HCT116 (cell line): Measurements from ENCODE around the gene TAS2R41. TPM values are rescaled to one million over a fixed set of nuclear protein-coding genes. Genes with fewer than 3 reads are reported as not detected.

Experiments used
- ATAC-seq: fragments of 200-7000 bp; cut with Tn5 transposase; 2 replicates; pipeline ENCODE4 v1.9.1; 2020; ENCODE audit warnings: mild to moderate bottlenecking, moderate library complexity
- BruUV-seq: library from RNA; stranded (reverse); fragments of 400-500 nt; replicated peaks from 2 replicates; lab custom pipeline; 2021; lab: Mats Ljungman, UMichigan
- CTCF ChIA-PET: fragments of 300-600 bp; sonication (Branson Sonifier 250); formaldehyde crosslinking; loops from one replicate; lab custom pipeline; 2021; ENCODE audit warnings: antibody characterized with exemption; lab: Charles Lee
- POLR2A ChIA-PET: fragments of 300-600, 350-600 bp; sonication (Branson Sonifier 250); formaldehyde crosslinking; loops from one replicate; lab custom pipeline; 2021; ENCODE audit warnings: antibody characterized with exemption; lab: Charles Lee
- RAD21 ChIA-PET, 2 experiments: fragments of 300-600 bp; sonication (Branson Sonifier 250); formaldehyde crosslinking; loops; one replicate each; lab custom pipeline; 2023; ENCODE audit warnings: low total read pairs in 2 of 2; ENCODE audit not compliant: uncharacterized antibody in 2 of 2, unreplicated experiment in 2 of 2, low non-redundant PET in 1 of 2; lab: Charles Lee
- DNase-seq: peaks from one replicate; pipeline ENCODE4 v3.0.0-alpha.2; 2010; ENCODE audit warnings: low read depth, low spot score
- H2AFZ ChIP-seq: fragments of 200-600 bp; shearing (Covaris generic), sonication (generic); 2 replicates; pipeline ENCODE4 v1.6.1; 2017; ENCODE audit warnings: low read depth, mixed run types, mixed read lengths, antibody characterized with exemption, low read length; ENCODE audit not compliant: poor library complexity, severe bottlenecking
- H3K27ac ChIP-seq: 2 replicates; pipeline ENCODE4 v1.5.1; 2012; ENCODE audit warnings: low read depth, low read length
- H3K27me3 ChIP-seq: fragments of 200-600 bp; sonication (generic); 2 replicates; pipeline ENCODE4 v1.6.1; 2016; ENCODE audit warnings: mixed run types, low read length, mixed read lengths; ENCODE audit not compliant: insufficient read depth
- H3K36me3 ChIP-seq, 2 experiments: fragments of 200-500 bp in 1 of 2; fragments of 200-600 bp in 1 of 2; sonication (Bioruptor generic) in 1 of 2; sonication (generic) in 1 of 2; 2 replicates each; pipeline versions ENCODE4 v1.5.1 to v1.6.1; 2014 to 2016; ENCODE audit warnings: low read length in 2 of 2, inconsistent platforms in 1 of 2, mixed read lengths in 1 of 2, mixed run types in 1 of 2; ENCODE audit not compliant: insufficient read depth in 2 of 2, control insufficient read depth in 1 of 2
- H3K4me1 ChIP-seq, 2 experiments: fragments of 200-600 bp in 1 of 2; sonication (generic) in 1 of 2; 2 replicates each; pipeline versions ENCODE4 v1.5.1 to v1.6.1; 2012 to 2017; ENCODE audit warnings: low read length in 2 of 2, inconsistent platforms in 1 of 2, mild to moderate bottlenecking in 1 of 2, mixed read lengths in 1 of 2, mixed run types in 1 of 2, moderate library complexity in 1 of 2; ENCODE audit not compliant: insufficient read depth in 2 of 2, control insufficient read depth in 1 of 2
- H3K4me2 ChIP-seq: fragments of 200-600 bp; sonication (generic); 2 replicates; pipeline ENCODE4 v1.6.1; 2017; ENCODE audit warnings: mixed run types, low read length, mixed read lengths
- H3K4me3 ChIP-seq, 2 experiments: fragments of 200-600 bp in 1 of 2; sonication (generic) in 1 of 2; replicated peaks in 1 of 2; 2 replicates each; pipeline ENCODE4 v1.5.1; 2011 to 2016; ENCODE audit warnings: low read length in 2 of 2, control low read depth in 1 of 2, low read depth in 1 of 2, mild to moderate bottlenecking in 1 of 2, mixed read lengths in 1 of 2, mixed run types in 1 of 2
- H3K79me2 ChIP-seq: fragments of 200-600 bp; sonication (generic); 2 replicates; pipeline ENCODE4 v1.6.1; 2017; ENCODE audit warnings: mild to moderate bottlenecking, mixed run types, low read length, moderate library complexity, mixed read lengths; ENCODE audit not compliant: insufficient read depth
- H3K9ac ChIP-seq: fragments of 200-600 bp; sonication (generic); 2 replicates; pipeline ENCODE4 v1.6.1; 2016; ENCODE audit warnings: low read length, mixed read lengths
- H3K9me2 ChIP-seq: fragments of 200-600 bp; sonication (generic), shearing (Covaris generic); 2 replicates; pipeline ENCODE4 v1.6.1; 2017; ENCODE audit warnings: mixed run types, mild to moderate bottlenecking, moderate library complexity; ENCODE audit not compliant: insufficient read depth
- H3K9me3 ChIP-seq, 2 experiments: fragments of 200-500 bp in 1 of 2; fragments of 200-600 bp in 1 of 2; sonication (Bioruptor generic) in 1 of 2; sonication (generic) in 1 of 2; 2 replicates each; pipeline ENCODE4 v1.6.1; 2014 to 2017; ENCODE audit warnings: low read length in 2 of 2, mixed read lengths in 2 of 2, inconsistent platforms in 1 of 2, low read depth in 1 of 2, mild to moderate bottlenecking in 1 of 2, mixed run types in 1 of 2, moderate library complexity in 1 of 2; ENCODE audit not compliant: control insufficient read depth in 1 of 2, insufficient read depth in 1 of 2
- H4K20me1 ChIP-seq: fragments of 200-600 bp; sonication (generic), shearing (Covaris generic); 2 replicates; pipeline ENCODE4 v1.6.1; 2017; ENCODE audit warnings: mixed run types, mild to moderate bottlenecking, moderate library complexity; ENCODE audit not compliant: insufficient read depth
- EGR1 ChIP-seq: IDR thresholded peaks from 2 replicates; pipeline ENCODE4 v1.6.1; 2012; ENCODE audit warnings: low read depth
- EZH2 ChIP-seq: fragments of 200-600 bp; sonication (generic); IDR thresholded peaks from 2 replicates; pipeline ENCODE4 v1.6.1; 2017; ENCODE audit warnings: antibody characterized with exemption, mixed run types
- JUND ChIP-seq: IDR thresholded peaks from 2 replicates; pipeline ENCODE4 v1.6.1; 2012
- POLR2A ChIP-seq: IDR thresholded peaks from 2 replicates; pipeline ENCODE4 v1.7.0; 2011; ENCODE audit warnings: borderline replicate concordance; ENCODE audit not compliant: insufficient read depth, insufficient read length; ENCODE audit errors: extremely low read depth
- POLR2AphosphoS5 ChIP-seq: IDR thresholded peaks from 2 replicates; pipeline ENCODE4 v1.6.1; 2011; ENCODE audit warnings: mild to moderate bottlenecking, low read depth, low read length, moderate library complexity
- RAD21 ChIP-seq: IDR thresholded peaks from 2 replicates; pipeline ENCODE4 v1.6.1; 2012; ENCODE audit warnings: low read depth, mild to moderate bottlenecking
- ZFX ChIP-seq: fragments of 450-650 bp; IDR thresholded peaks from 2 replicates; pipeline ENCODE4 v1.6.1; 2017
- intact Hi-C: fragments of 100-400 bp; cut with micrococcal nuclease; formaldehyde crosslinking; loops from 2 replicates; pipeline ENCODE4 v1.10.0; 2022
- total RNA-seq: library from RNA; stranded (reverse); gene quantifications from one replicate; pipeline ENCODE4 v1.2.1, GENCODE V29; 2021; ENCODE audit not compliant: unreplicated experiment
- TF ChIP-seq, protein P1 (sequence below): IDR thresholded peaks from 2 replicates; pipeline ENCODE4 v1.6.1; 2012; ENCODE audit warnings: low read depth
- TF ChIP-seq, protein P2 (sequence below): IDR thresholded peaks from 2 replicates; pipeline ENCODE4 v1.6.1; 2012

Gene TAS2R41
- total RNA-seq, 1 experiment from 2014 or later: not detected

DNA sequence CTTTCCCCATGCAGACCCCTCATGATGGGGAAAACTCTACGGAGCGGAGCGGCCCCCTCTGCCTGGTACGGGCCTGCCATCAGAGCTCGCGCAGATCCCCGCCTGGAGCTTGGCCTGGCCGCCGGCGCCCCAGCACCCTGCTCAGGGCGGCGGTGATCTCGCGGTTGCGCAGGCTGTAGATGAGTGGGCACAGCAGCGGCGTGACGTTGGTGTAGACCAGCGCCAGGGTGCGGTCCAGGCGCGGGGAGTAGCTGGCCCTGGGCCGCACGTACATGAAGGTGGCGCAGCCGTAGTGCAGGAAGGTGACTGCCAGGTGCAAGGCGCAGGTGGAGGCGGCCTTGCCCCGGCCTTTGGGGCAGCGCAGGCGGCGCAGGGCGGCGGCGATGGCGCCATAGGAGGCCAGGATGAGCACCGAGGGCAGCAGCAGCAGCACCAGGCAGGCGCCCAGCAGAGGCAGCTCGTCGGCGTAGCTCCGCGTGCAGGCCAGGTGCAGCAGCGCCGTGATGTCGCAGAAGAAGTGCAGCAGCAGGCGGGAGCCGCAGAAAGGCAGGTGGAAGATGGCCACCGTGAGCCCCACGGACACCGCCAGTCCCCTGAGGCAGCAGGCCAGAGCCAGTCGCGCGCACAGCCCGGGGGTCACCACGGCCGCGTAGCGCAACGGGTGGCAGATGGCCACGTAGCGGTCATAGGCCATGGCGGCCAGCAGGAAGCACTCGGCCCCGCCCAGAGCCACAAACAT, 33.4 kb downstream of the TAS2R41 start:
- ATAC-seq (no peak), DNase-seq (no peak)
- ChIA-PET POLR2A (no interaction called here), RAD21 (no interaction called here), CTCF (no interaction called here)
- Histone ChIP-seq H3K4me3 (no peak overlapping the region), H3K27ac (no peak overlapping the region), H3K4me1 (no peaks in the 10 kb centered on the region), H4K20me1 (no peaks in the 10 kb centered on the region), H3K9me2 (no peaks in the 10 kb centered on the region), H3K79me2 (no peaks in the 10 kb centered on the region), H3K4me2 (no peak overlapping the region), H3K27me3 (no peaks in the 10 kb centered on the region), H3K9ac (no peak overlapping the region), H3K36me3 (no peaks in the 10 kb centered on the region), H3K9me3 (no peaks in the 10 kb centered on the region), H2AFZ (no peak overlapping the region)
- TF ChIP-seq JUND: no peak
- TF ChIP-seq EZH2: no peak
- TF ChIP-seq RAD21: no peak
- no peak for TF ChIP-seq EGR1
- no peak for TF ChIP-seq ZFX
- TF ChIP-seq, protein P1, sequence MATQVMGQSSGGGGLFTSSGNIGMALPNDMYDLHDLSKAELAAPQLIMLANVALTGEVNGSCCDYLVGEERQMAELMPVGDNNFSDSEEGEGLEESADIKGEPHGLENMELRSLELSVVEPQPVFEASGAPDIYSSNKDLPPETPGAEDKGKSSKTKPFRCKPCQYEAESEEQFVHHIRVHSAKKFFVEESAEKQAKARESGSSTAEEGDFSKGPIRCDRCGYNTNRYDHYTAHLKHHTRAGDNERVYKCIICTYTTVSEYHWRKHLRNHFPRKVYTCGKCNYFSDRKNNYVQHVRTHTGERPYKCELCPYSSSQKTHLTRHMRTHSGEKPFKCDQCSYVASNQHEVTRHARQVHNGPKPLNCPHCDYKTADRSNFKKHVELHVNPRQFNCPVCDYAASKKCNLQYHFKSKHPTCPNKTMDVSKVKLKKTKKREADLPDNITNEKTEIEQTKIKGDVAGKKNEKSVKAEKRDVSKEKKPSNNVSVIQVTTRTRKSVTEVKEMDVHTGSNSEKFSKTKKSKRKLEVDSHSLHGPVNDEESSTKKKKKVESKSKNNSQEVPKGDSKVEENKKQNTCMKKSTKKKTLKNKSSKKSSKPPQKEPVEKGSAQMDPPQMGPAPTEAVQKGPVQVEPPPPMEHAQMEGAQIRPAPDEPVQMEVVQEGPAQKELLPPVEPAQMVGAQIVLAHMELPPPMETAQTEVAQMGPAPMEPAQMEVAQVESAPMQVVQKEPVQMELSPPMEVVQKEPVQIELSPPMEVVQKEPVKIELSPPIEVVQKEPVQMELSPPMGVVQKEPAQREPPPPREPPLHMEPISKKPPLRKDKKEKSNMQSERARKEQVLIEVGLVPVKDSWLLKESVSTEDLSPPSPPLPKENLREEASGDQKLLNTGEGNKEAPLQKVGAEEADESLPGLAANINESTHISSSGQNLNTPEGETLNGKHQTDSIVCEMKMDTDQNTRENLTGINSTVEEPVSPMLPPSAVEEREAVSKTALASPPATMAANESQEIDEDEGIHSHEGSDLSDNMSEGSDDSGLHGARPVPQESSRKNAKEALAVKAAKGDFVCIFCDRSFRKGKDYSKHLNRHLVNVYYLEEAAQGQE: no peak
- no peak for TF ChIP-seq POLR2AphosphoS5
- TF ChIP-seq POLR2A: no peak
- TF ChIP-seq, protein P2, sequence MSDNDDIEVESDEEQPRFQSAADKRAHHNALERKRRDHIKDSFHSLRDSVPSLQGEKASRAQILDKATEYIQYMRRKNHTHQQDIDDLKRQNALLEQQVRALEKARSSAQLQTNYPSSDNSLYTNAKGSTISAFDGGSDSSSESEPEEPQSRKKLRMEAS: no peak
- intact Hi-C loops: no loop called here
- BruUV-seq: no TSS peak
